ENCODE data around the gene INIP. TPM values are rescaled to one million over a fixed set of nuclear protein-coding genes. Genes with fewer than 3 reads are reported as not detected.

INIP gene
- 36.2 and 42.6 TPM in 2 replicates for polyA plus RNA-seq (2014; cell fraction: cytosol; rRNA removed)
- polyA plus RNA-seq (2014; cell fraction: nucleus; rRNA removed): 25.2 and 39.7 TPM in 2 replicates

GRCh38 chr9:112717661-112718331 lies at the start of gene INIP:
TSS of gene INIP (minus strand) at chr9:112718117. CDS start at chr9:112716485, 1,632 bp downstream.
- DNase-seq (ENCODE audit: low spot score): peak; percentile 98

- no peak for DNase-seq (ENCODE audit: low spot score)
Measured at GRCh38 chr9:112765281-112765680, 47.4 kb upstream of the INIP start.

- no peak for DNase-seq (ENCODE audit: low spot score)
Measured at GRCh38 chr9:112764837-112765236, 46.9 kb upstream of the INIP start.

- DNase-seq (ENCODE audit: low spot score): no peak
Measured at GRCh38 chr9:112764344-112764743, 46.4 kb upstream of the INIP start.

GRCh38 chr9:112762726-112763518 lies 45.0 kb upstream of the INIP start:
- no peak for DNase-seq (ENCODE audit: low spot score)

GRCh38 chr9:112761912-112762655 lies 44.2 kb upstream of the INIP start:
- DNase-seq (ENCODE audit: low spot score): no peak

GRCh38 chr9:112760821-112761220 lies 42.9 kb upstream of the INIP start:
- no peak for DNase-seq (ENCODE audit: low spot score)

- DNase-seq (ENCODE audit: low spot score): no peak
Measured at GRCh38 chr9:112757940-112758339, 40.0 kb upstream of the INIP start.

- no peak for DNase-seq (ENCODE audit: low spot score)
Measured at GRCh38 chr9:112757282-112757883, 39.5 kb upstream of the INIP start.

GRCh38 chr9:112755675-112756074 lies 37.8 kb upstream of the INIP start:
- no peak for DNase-seq (ENCODE audit: low spot score)

- no peak for DNase-seq (ENCODE audit: low spot score)
Measured at GRCh38 chr9:112755016-112755427, 37.1 kb upstream of the INIP start.

- DNase-seq (ENCODE audit: low spot score): no peak
Measured at GRCh38 chr9:112754578-112754977, 36.7 kb upstream of the INIP start.

- no peak for DNase-seq (ENCODE audit: low spot score)
Measured at GRCh38 chr9:112753725-112754124, 35.8 kb upstream of the INIP start.

GRCh38 chr9:112752334-112753125 lies 34.6 kb upstream of the INIP start:
- no peak for DNase-seq (ENCODE audit: low spot score)

- DNase-seq (ENCODE audit: low spot score): peak; percentile 77
Measured at GRCh38 chr9:112751056-112751795, 33.3 kb upstream of the INIP start.

GRCh38 chr9:112750764-112751055 lies 32.8 kb upstream of the INIP start:
- no peak for DNase-seq (ENCODE audit: low spot score)

GRCh38 chr9:112750016-112750763 lies 32.3 kb upstream of the INIP start, which contains the start of gene SNX30:
TSS of gene SNX30 (plus strand) at chr9:112750760. CDS start at chr9:112751002, 242 bp downstream.
- DNase-seq (ENCODE audit: low spot score): peak; percentile 87

GRCh38 chr9:112747094-112747493 lies 29.2 kb upstream of the INIP start:
- no peak for DNase-seq (ENCODE audit: low spot score)

- DNase-seq (ENCODE audit: low spot score): no peak
Measured at GRCh38 chr9:112744177-112744576, 26.3 kb upstream of the INIP start.
